MV-4-11 (cell line): ENCODE measurements around the gene SLC24A3.

Source experiments
- DNase-seq: peaks from one replicate; lab custom pipeline; 2025; lab: John Stamatoyannopoulos, UW

The SLC24A3 gene

DNA sequence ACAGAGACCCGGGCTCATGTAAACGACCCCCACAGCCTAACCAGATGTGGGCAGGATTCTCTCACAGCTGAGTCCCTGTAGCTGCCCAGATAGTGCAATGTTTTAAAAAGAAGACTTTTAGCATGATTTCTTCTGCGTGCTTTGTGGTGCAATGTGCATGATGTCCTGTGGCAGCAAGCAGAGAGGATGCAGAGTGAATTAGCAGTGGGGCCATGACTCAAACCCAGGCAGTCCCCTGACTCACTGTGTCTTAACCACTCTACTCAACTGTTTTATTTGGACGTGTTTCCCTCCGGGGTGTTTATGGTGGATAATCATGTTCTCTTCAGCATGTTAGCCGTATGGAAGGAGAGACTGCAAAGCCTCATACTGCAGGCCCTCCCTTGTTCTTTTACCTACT is 247.9 kb downstream of the SLC24A3 start:
- DNase-seq = peak; percentile 61

GRCh38 chr20:19462491-19462890 is 250.0 kb downstream of the SLC24A3 start:
- no peak for DNase-seq

DNA sequence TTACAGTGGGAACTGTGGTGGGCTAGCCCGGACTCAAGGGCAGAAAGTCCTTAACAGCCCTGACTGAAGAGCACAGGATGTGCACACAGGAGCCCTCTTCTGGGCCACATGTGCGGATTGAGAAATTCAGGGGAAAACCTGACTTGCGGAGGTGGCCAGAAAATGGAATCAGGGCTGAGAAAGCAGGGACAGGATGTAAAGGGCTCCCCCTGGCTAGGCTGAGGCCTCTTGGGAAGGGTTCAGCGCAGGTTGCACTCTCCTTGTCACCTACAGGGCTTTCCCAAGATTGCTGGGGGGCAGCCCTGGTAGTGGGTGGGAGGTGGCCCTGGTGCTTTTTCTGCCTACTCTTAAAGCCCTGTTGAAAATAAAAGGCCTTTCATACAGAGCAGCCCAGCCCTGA is 251.2 kb downstream of the SLC24A3 start:
- no peak for DNase-seq

DNA sequence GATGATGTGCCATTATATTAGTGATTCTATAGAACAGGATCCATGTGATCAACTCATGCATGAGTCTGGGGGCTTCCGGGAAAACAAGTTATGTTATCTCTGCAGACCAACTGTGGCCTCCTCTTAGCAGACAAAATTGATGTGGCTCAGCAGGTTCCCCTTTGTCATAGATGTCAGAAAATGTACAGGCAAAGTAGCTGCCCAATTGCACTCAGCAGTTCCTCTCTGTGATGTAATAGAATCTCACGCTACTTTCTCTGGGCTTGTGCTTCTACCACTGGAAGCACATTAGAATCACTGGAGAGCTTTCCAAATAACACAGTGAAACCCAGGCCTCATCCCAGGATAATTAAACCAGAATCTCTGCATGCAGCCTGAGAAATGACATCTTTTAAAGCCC is 253.1 kb downstream of the SLC24A3 start:
- peak; percentile 77 for DNase-seq

- DNase-seq = no peak
Measured at GRCh38 chr20:19466206-19466928, 253.9 kb downstream of the SLC24A3 start.

GRCh38 chr20:19473216-19473921 is 260.9 kb downstream of the SLC24A3 start:
- DNase-seq = no peak

- no peak for DNase-seq
Measured at GRCh38 chr20:19473922-19474286, 261.5 kb downstream of the SLC24A3 start.

DNA sequence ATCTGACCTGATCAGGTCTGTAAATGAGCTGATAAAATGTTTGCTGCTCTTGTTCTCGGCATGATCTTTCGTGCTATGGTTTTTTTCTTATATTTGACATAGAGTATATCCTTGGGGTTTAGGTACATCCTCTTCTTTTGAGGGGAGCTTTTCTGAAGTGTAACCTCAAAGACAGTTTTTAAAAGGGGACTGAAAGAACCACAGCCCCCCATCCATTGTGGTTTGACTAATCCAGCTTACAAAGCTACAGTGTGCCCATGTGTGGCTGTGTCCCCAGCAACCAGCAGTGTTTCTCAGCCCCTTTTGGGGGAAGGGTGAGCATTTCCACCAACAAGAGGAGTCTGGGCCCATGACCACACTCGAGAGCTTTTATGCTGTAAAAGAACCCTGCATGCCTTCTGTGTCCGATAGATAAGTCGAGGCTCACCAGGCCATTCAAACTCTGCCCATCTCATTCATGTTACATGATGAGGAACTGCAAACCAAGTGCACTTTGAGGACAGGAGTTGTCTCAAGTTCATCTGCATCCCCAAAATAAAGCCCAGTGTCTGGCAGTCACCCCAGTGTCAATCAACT is 266.0 kb downstream of the SLC24A3 start:
- DNase-seq = no peak

- DNase-seq = no peak
Measured at GRCh38 chr20:19482726-19483125, 270.3 kb downstream of the SLC24A3 start.

DNA sequence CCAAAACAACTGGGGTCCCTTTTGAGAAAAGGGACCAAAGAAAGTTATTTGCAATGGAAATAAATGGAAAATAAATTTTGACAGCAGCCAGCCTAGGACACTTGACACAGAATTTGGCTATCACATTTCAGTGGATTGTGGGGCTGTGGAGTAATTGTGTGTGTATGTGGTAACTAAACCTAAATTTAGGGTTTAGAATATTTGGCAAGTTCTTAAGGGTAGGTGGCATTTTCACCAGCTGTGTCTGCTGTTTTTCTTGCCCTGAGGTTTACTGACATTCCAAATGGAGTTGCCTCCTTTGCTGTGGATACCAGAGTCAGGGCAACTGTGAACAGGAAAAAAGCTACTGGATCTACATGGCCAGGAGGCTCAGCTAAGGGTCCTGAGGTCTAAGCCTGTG is 270.9 kb downstream of the SLC24A3 start:
- DNase-seq = no peak

DNA sequence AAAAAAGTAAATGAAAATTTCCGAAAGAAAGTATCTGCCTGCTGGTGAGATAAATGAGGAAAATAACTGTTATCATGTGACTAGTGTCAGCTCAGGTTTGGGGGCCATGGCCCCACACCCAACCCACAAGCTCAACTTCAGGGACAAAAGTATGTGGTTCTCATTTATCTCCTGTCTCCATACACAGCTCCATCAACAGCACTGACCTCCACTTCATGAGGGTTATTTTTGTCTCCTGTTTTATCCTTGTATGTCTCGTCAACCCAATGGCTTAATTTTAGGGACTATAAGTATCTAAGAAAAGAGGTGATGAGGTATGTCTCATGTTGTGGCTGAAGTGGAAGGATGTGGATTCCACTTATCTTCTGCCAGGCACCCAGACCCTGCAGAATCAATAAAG is 274.0 kb downstream of the SLC24A3 start:
- DNase-seq = no peak

DNA sequence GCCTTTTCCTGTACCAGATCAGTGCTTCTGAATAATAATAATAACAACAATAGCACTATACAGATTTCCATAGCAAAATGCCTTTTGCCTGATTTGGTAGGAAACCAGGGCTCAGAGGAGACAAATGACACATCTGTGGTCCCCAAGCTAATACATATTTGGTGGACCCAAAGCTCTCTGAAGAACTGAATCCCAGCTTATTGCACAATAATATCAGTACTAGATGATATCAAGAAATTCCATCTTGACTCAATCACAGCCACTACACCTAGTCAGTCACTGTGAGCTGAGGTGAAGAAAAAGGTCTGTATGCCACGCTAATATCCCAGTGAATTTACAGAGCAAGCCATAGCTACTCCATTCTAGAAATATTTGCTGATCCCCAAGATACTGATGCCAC is 275.0 kb downstream of the SLC24A3 start:
- DNase-seq = no peak

GRCh38 chr20:19491241-19491640 is 278.8 kb downstream of the SLC24A3 start:
- DNase-seq = no peak

DNA sequence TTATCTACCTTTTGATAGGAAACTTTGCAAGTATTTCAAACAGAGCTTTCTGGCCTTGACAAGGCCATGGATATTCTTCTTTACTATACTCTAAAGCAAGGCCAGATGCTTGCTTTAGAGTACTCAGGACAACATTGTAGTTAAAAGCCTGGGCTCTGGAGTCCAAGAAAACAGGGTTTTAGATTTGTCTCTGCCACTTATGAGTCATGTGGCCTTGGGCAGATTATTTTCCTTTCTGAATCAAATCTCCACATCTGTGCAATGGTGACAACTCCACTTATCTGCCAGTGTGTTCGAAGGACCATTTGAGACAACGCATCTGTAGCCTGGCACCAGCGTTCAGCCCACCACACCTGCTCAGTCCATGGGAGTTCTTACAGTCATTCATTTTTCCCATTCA is 279.7 kb downstream of the SLC24A3 start:
- DNase-seq = no peak

DNA sequence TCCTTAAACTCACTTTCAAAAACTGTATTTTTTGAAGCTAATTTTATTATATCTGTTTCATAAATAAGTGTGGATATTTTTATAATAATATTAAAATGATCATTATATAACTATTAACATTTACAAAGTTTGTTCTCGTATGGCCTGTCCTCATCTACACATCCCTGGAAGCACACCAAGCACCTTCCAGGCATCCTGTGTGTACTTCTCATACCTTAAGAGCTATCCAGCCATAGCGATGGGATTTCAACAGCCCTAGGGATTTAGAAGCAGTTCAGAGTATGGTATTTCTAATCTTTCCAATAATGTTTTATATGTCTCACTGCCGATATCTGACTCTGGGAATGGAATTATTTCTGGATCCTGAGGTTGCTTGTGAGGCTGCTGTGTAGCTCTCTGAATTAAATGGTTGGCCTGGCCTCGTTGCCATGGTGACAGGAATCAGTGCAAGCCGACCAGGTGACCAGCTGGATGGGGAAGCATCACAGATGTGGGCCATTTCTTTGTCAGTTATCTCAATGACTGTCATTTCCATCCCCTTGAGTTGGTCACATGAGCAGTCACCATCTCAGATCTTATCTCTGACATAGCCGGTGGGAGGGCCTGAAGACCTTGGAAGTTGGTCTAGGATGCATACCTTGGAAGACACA is 280.4 kb downstream of the SLC24A3 start:
- DNase-seq = no peak

DNA sequence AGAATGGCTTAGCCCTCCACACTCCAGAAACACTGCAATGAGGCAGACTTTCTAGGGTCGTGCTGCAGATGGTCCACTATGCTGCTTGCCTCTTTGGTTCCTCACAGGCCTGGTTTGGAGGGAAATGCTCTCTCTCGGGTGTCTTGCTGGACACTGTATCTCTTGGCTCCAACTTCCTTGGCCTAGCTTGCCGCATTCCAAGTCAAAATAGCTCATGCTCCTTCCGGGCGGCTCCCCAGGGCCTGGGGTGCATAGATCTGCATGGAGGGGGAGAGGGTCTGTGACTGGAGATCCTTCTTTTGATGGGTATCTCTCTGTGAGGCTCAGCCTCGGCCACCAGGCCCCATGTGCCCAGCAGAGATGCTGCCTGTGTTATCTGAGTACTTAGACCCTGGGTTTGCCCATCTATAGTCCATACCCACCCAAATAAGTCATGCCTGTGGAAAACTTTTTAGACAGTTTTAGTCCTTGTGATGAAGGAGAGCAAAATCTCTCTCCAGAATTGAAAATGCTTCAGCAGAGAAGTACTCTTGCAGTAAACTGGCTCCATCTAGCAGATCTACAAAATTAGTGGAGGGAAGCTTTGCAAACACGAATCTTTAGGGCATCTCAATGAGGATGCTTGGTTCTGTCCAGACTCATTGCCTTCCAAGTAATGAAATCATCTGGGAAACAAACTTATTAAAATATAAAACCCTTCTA is 281.5 kb downstream of the SLC24A3 start:
- DNase-seq = no peak

- DNase-seq = no peak
Measured at GRCh38 chr20:19495905-19496703, 283.7 kb downstream of the SLC24A3 start.

GRCh38 chr20:19497064-19497463 is 284.6 kb downstream of the SLC24A3 start:
- DNase-seq = no peak

DNA sequence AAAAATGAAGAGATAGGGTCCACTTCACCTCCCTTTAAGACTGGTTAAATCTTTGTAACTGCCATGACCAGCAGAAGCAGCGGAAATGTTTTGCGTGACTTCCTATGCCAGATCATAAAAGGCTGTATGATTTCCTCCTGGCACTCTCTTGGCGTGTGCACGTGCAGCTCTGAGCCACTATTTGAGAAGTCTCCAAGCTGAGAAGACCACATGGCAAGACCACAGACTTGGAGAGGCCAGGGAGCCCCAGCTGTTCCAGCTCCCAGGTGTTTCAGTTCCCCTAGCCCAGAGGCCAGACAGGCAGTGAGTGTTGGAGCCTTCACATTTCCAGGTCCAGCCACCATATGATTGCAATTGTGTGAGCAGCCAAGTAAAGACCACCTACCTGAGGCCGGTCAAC is 286.3 kb downstream of the SLC24A3 start:
- peak; percentile 87 for DNase-seq

DNA sequence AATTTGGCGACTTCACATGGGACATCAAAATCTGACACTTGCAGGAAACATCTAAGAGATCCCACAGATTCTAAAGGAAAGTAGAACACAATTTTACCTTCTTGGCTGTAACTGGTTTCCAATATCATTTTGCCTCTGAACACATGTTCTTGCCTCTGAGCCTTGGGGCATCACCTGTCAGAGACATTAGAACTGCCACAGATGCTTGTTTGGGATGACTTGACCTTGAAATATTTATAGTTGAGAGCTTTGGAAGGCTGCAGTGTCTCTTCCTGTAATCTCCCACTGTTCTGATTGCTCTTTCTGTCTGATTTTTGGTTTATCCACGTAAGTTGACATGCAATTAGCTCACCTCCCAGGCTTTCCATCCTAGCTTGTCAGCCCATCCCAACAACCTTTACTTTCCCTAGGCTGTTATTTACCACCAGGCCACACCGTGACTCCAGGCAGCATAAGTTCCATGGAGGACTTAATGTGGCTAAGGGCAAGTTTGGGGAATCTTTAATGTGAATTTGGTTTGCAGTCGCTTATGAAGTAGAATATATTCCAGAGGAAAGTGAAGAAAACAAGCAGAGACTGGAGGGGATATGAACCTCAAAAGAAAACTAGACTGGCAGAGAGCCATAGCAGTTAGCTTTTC is 289.2 kb downstream of the SLC24A3 start:
- DNase-seq = no peak

- DNase-seq = no peak
Measured at GRCh38 chr20:19502169-19502568, 289.7 kb downstream of the SLC24A3 start.
